Endothelial cell of umbilical vein (primary cell): ENCODE data around the gene AGFG1. TPM values are rescaled to one million over a fixed set of nuclear protein-coding genes. Genes with fewer than 3 reads are reported as not detected.

Experiments
- BruUV-seq: library from RNA; stranded (reverse); fragments of 400-500 nt; replicated peaks from 2 replicates; lab custom pipeline; 2021; lab: Mats Ljungman, UMichigan
- CTCF ChIA-PET: fragments of 300-600, 350-600 bp; sonication (Branson Sonifier 250); formaldehyde crosslinking; loops from one replicate; lab custom pipeline; 2021; ENCODE audit warnings: antibody characterized with exemption, inconsistent platforms; lab: Charles Lee
- POLR2A ChIA-PET: fragments of 300-600, 350-600 bp; sonication (Branson Sonifier 250); formaldehyde crosslinking; loops from one replicate; lab custom pipeline; 2021; ENCODE audit warnings: antibody characterized with exemption, inconsistent platforms; lab: Charles Lee
- DNase-seq: peaks from one replicate; pipeline ENCODE4 v3.0.0-alpha.2; 2011; ENCODE audit warnings: low read depth, low spot score
- FAIRE-seq: peaks from 2 replicates; lab custom pipeline; 2011; peaks lifted over from hg19 to GRCh38; lab: Jason Lieb, UNC
- H2AFZ ChIP-seq: 2 replicates; pipeline ENCODE4 v1.6.0; 2012; ENCODE audit warnings: low read depth, low read length, control low read depth, inconsistent platforms
- H3K27ac ChIP-seq: 2 replicates; pipeline ENCODE4 v1.5.1; 2011; ENCODE audit warnings: low read depth, mild to moderate bottlenecking, control low read depth, low read length, moderate library complexity; ENCODE audit not compliant: insufficient read depth
- H3K27me3 ChIP-seq, 2 experiments: 2 replicates each; pipeline versions ENCODE4 v1.6.0 to v1.6.1; 2011; ENCODE audit warnings: low read length in 2 of 2, mixed read lengths in 1 of 2; ENCODE audit not compliant: control insufficient read depth in 2 of 2, insufficient read depth in 2 of 2
- H3K36me3 ChIP-seq, 2 experiments: 2 replicates in 1 of 2; 3 replicates in 1 of 2; pipeline ENCODE4 v1.5.1; 2011; ENCODE audit warnings: low read length in 2 of 2, mild to moderate bottlenecking in 1 of 2, moderate library complexity in 1 of 2; ENCODE audit not compliant: control insufficient read depth in 2 of 2, insufficient read depth in 2 of 2; ENCODE audit errors: extremely low read depth in 1 of 2
- H3K4me1 ChIP-seq: 3 replicates; pipeline ENCODE4 v1.5.1; 2011; ENCODE audit warnings: mild to moderate bottlenecking, low read length; ENCODE audit not compliant: control insufficient read depth, insufficient read depth; ENCODE audit errors: extremely low read depth
- H3K4me2 ChIP-seq: 2 replicates; pipeline ENCODE4 v1.6.1; 2011; ENCODE audit warnings: low read length, control low read depth, mixed read lengths; ENCODE audit not compliant: insufficient read depth
- H3K4me3 ChIP-seq, 3 experiments: fragments of 200-600 bp in 1 of 3; sonication (generic), shearing (Covaris generic) in 1 of 3; replicated peaks in 1 of 3; 2 replicates each; pipeline ENCODE4 v1.5.1; 2011 to 2016; ENCODE audit warnings: control low read depth in 3 of 3, low read length in 3 of 3, mild to moderate bottlenecking in 2 of 3, inconsistent platforms in 1 of 3, low read depth in 1 of 3, moderate library complexity in 1 of 3; ENCODE audit not compliant: insufficient read depth in 1 of 3
- H3K79me2 ChIP-seq: 2 replicates; pipeline ENCODE4 v1.6.0; 2012; ENCODE audit warnings: low read length, inconsistent platforms; ENCODE audit not compliant: control insufficient read depth, insufficient read depth
- H3K9ac ChIP-seq: replicated peaks from 2 replicates; pipeline ENCODE3; 2011; ENCODE audit warnings: low read length, control low read depth; ENCODE audit not compliant: insufficient read depth; ENCODE audit errors: extremely low read depth
- H3K9me1 ChIP-seq: replicated peaks from 3 replicates; pipeline ENCODE4 v1.6.0; 2011; ENCODE audit warnings: mild to moderate bottlenecking, low read length; ENCODE audit not compliant: control insufficient read depth, insufficient read depth; ENCODE audit errors: extremely low read depth
- H3K9me3 ChIP-seq: replicated peaks from 2 replicates; pipeline ENCODE4 v1.5.1; 2012; ENCODE audit warnings: low read length, inconsistent platforms; ENCODE audit not compliant: control insufficient read depth, insufficient read depth
- H4K20me1 ChIP-seq: replicated peaks from 2 replicates; pipeline ENCODE3; 2011; ENCODE audit warnings: mild to moderate bottlenecking, low read length; ENCODE audit not compliant: control insufficient read depth, insufficient read depth; ENCODE audit errors: extremely low read depth
- EZH2 ChIP-seq: IDR thresholded peaks from 2 replicates; pipeline ENCODE4 v1.6.1; 2012; ENCODE audit warnings: borderline replicate concordance, low read depth, mild to moderate bottlenecking, moderate library complexity, low read length, inconsistent platforms; ENCODE audit not compliant: severe bottlenecking
- FOS ChIP-seq: IDR thresholded peaks from 2 replicates; pipeline ENCODE4 v1.6.1; 2011; ENCODE audit warnings: mild to moderate bottlenecking, low read length, moderate library complexity, borderline replicate concordance; ENCODE audit not compliant: insufficient read depth
- JUN ChIP-seq: IDR thresholded peaks from 2 replicates; pipeline ENCODE4 v1.6.1; 2011; ENCODE audit warnings: borderline replicate concordance, low read depth; ENCODE audit not compliant: insufficient read length, insufficient read depth
- POLR2A ChIP-seq: IDR thresholded peaks from 2 replicates; pipeline ENCODE4 v1.6.1; 2012; ENCODE audit warnings: low read depth, mild to moderate bottlenecking, control low read depth, low read length
- POLR2AphosphoS5 ChIP-seq: IDR thresholded peaks from 2 replicates; pipeline ENCODE4 v1.6.1; 2012; ENCODE audit warnings: low read depth, mild to moderate bottlenecking, control low read depth, low read length, moderate library complexity; ENCODE audit not compliant: insufficient read depth
- dilution Hi-C: fragments of 300-500 bp; cut with MboI; formaldehyde crosslinking; loops from one replicate; pipeline ENCODE4 v1.15.0; 2019; ENCODE audit warnings: low sequenced_read_pairs; ENCODE audit not compliant: extremely low pct_ligation_motif_present
- intact Hi-C: fragments of 100-400 bp; cut with micrococcal nuclease; formaldehyde crosslinking; loops from one replicate; pipeline ENCODE4 v1.10.0; 2022
- polyA plus RNA-seq, 4 experiments: library from polyadenylated mRNA; depleted of rRNA in 3 of 4; stranded (reverse) in 3 of 4; unstranded in 1 of 4; fragments of >200 nt; gene quantifications; 2 replicates each; pipeline versions ENCODE4 v1.2.1 to v1.2.3, GENCODE V29; 2011 to 2012; ENCODE audit warnings: missing spikeins in 1 of 4
- total RNA-seq: library from RNA; stranded (reverse); gene quantifications from 2 replicates; pipeline ENCODE4 v1.2.3, GENCODE V29; 2021
- TF ChIP-seq, protein P1 (sequence below): IDR thresholded peaks from 2 replicates; pipeline ENCODE4 v1.6.1; 2011; ENCODE audit not compliant: insufficient read depth, insufficient read length
- TF ChIP-seq, protein P2 (sequence below), 2 donors: IDR thresholded peaks; 1 replicate in 1 of 2; 2 replicates in 1 of 2; pipeline ENCODE4 v1.5.1; 2011; ENCODE audit warnings: low read length in 2 of 2, mild to moderate bottlenecking in 2 of 2, moderate library complexity in 2 of 2, control low read depth in 1 of 2, inconsistent platforms in 1 of 2, low read depth in 1 of 2; ENCODE audit not compliant: insufficient read depth in 1 of 2; ENCODE audit errors: extremely low read depth in 1 of 2

The AGFG1 gene
- total and polyA plus RNA-seq, 2 donors (not counting 3 experiments of a cell fraction or from before 2014, with no cell fraction given) = 87.9 to 106 TPM

DNA sequence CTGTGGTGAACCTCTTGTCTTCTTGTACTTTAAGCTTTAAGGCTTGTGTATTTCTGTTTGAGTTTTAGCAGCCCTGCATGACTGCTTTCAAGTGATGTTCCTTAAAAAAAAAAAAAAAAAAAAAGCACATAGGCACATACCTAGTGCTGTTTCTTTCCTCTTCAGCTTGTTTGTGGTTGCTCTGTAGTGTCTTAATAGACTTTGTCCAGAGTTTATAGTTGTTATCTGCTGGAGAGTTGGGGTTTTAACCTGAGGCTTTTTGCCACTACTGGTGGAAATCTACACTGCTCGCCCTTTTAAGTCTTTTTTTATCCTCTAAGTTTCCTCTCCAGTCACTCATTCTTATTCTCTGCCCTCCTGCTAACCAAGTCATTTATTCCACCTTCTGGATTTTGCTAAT lies 34.5 kb downstream of the AGFG1 start:
- Histone ChIP-seq H3K4me3 (no peak overlapping the region), H3K4me1 (peaks cover 27% of the 10 kb centered on the region), H2AFZ (no peak overlapping the region), H3K27ac (no peak overlapping the region), H3K79me2 (peaks cover 96% of the 10 kb centered on the region), H3K27me3 (no peaks in the 10 kb centered on the region), H3K4me2 (no peak overlapping the region), H3K36me3 (no peaks in the 10 kb centered on the region), H3K9ac (no peak overlapping the region), H3K9me1 (no peaks in the 10 kb centered on the region), H4K20me1 (peaks cover 17% of the 10 kb centered on the region), H3K9me3 (no peaks in the 10 kb centered on the region)
- no TSS peak for BruUV-seq
- DNase-seq (no peak), FAIRE-seq (no peak)
- intact Hi-C loops = loop anchor here (1.0 kb wide), 1 partner anchor 8 kb away; no protein-coding TSS in a partner anchor
- ChIA-PET CTCF (interaction anchor here (2.6 kb wide), 1 partner anchor 10 kb away, joined by 6 read pairs; no protein-coding TSS in a partner anchor), POLR2A (no interaction called here)
- no peak for TF ChIP-seq FOS
- TF ChIP-seq, protein P1, sequence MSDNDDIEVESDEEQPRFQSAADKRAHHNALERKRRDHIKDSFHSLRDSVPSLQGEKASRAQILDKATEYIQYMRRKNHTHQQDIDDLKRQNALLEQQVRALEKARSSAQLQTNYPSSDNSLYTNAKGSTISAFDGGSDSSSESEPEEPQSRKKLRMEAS = no peak
- TF ChIP-seq POLR2A = no peak
- TF ChIP-seq EZH2 = no peak
- TF ChIP-seq, protein P2, sequence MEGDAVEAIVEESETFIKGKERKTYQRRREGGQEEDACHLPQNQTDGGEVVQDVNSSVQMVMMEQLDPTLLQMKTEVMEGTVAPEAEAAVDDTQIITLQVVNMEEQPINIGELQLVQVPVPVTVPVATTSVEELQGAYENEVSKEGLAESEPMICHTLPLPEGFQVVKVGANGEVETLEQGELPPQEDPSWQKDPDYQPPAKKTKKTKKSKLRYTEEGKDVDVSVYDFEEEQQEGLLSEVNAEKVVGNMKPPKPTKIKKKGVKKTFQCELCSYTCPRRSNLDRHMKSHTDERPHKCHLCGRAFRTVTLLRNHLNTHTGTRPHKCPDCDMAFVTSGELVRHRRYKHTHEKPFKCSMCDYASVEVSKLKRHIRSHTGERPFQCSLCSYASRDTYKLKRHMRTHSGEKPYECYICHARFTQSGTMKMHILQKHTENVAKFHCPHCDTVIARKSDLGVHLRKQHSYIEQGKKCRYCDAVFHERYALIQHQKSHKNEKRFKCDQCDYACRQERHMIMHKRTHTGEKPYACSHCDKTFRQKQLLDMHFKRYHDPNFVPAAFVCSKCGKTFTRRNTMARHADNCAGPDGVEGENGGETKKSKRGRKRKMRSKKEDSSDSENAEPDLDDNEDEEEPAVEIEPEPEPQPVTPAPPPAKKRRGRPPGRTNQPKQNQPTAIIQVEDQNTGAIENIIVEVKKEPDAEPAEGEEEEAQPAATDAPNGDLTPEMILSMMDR (IDR thresholded peaks at IDR 0.05; ENCODE audit: extremely low read depth in 1 of 2, insufficient read depth in 1 of 2, low read depth in 1 of 2, low read length in 2 of 2) = no peak
- no peak for TF ChIP-seq POLR2AphosphoS5
- no peak for TF ChIP-seq JUN
- dilution Hi-C loops = no loop called here
